Measurements from ENCODE around the gene CD7. TPM values are rescaled to one million over a fixed set of nuclear protein-coding genes. Genes with fewer than 3 reads are reported as not detected.

CD7 gene
- polyA plus RNA-seq, 4 donors: 0.14 to 1.7 (median 0.51) TPM

- no peak for DNase-seq (ENCODE audit: low read depth in 4 of 4, low spot score in 3 of 4)
These were observed 49.6 kb downstream of the CD7 start for GRCh38 chr17:82267575-82268379.

- no peak for DNase-seq (ENCODE audit: low read depth in 4 of 4, low spot score in 3 of 4)
These were observed 51.3 kb downstream of the CD7 start for GRCh38 chr17:82266142-82266541.

Other genes starting within 250 kb of the CD7 start
- gene FASN, start 219.4 kb downstream of the CD7 start, polyA plus RNA-seq (ENCODE audit: insufficient read length in 4 of 4): 10 to 100 TPM; 30.3 to 56.9 (median 38.0) TPM
- gene CCDC57, start 104.8 kb downstream of the CD7 start, polyA plus RNA-seq (ENCODE audit: insufficient read length in 4 of 4): 10 to 100 TPM; 33.4 to 79.9 (median 43.5) TPM
- gene SLC16A3, start 88.6 kb downstream of the CD7 start, polyA plus RNA-seq (ENCODE audit: insufficient read length in 4 of 4): 10 to 100 TPM in 3 of 4 donors, 1 to 10 TPM in 1; 6.6 to 16.3 (median 13.0) TPM
- 100 to 1,000 TPM in 3 of 4 donors, 10 to 100 TPM in 1; 88.6 to 125 (median 117) TPM for gene CSNK1D, start 43.9 kb downstream of the CD7 start, polyA plus RNA-seq (ENCODE audit: insufficient read length in 4 of 4)
- 10 to 100 TPM in 1 of 4 donors, 1 to 10 TPM in 3; 1.3 to 13.6 (median 1.9) TPM for gene SECTM1, start 16.2 kb upstream of the CD7 start, polyA plus RNA-seq (ENCODE audit: insufficient read length in 4 of 4)
- under 1 TPM in 1 of 4 donors, not detected in 3; 0.09 TPM for gene TEX19, start 41.6 kb upstream of the CD7 start, polyA plus RNA-seq (ENCODE audit: insufficient read length in 4 of 4)
- gene UTS2R, start 54.2 kb upstream of the CD7 start, polyA plus RNA-seq (ENCODE audit: insufficient read length in 4 of 4): 1 to 10 TPM in 1 of 4 donors, under 1 TPM in 3; 0.19 to 1.2 (median 0.25) TPM
- 10 to 100 TPM; 30.4 to 61.7 (median 36.4) TPM for gene HEXD, start 100.7 kb upstream of the CD7 start, polyA plus RNA-seq (ENCODE audit: insufficient read length in 4 of 4)
- 10 to 100 TPM; 19.7 to 28.4 (median 25.0) TPM for gene OGFOD3, start 101.0 kb upstream of the CD7 start, polyA plus RNA-seq (ENCODE audit: insufficient read length in 4 of 4)
- gene CYBC1, start 133.1 kb upstream of the CD7 start, polyA plus RNA-seq (ENCODE audit: insufficient read length in 4 of 4): 10 to 100 TPM; 44.8 to 63.0 (median 50.0) TPM
- gene NARF, start 141.1 kb upstream of the CD7 start, polyA plus RNA-seq (ENCODE audit: insufficient read length in 4 of 4): 10 to 100 TPM; 69.5 to 94.6 (median 89.7) TPM
- 10 to 100 TPM; 39.6 to 44.6 (median 42.0) TPM for gene FOXK2, start 202.1 kb upstream of the CD7 start, polyA plus RNA-seq (ENCODE audit: insufficient read length in 4 of 4)

Data from left renal pelvis (tissue), 4 donors.